RWPE2 (cell line): Measurements from ENCODE around the gene C13orf46.
A peak's percentile ranks its signal among the peaks of the same experiment; 100 is the strongest.

Experiments
- ATAC-seq: fragments of 200-7000 bp; cut with Tn5 transposase; 3 replicates; pipeline ENCODE4 v1.9.1; 2021; ENCODE audit warnings: low read depth
- DNase-seq: peaks from one replicate; pipeline ENCODE4 v3.0.0-alpha.2; 2020; ENCODE audit warnings: low spot score
- H3K27ac ChIP-seq: fragments of 450-650 bp; 2 replicates; pipeline ENCODE4 v1.5.1; 2017; ENCODE audit warnings: mild to moderate bottlenecking; ENCODE audit not compliant: poor library complexity, severe bottlenecking
- H3K27me3 ChIP-seq: fragments of 250-450 bp; sonication (Bioruptor Pico); 2 replicates; pipeline ENCODE4 v1.5.1; 2021; ENCODE audit warnings: mild to moderate bottlenecking, moderate library complexity; ENCODE audit not compliant: insufficient read depth, poor library complexity, severe bottlenecking
- H3K36me3 ChIP-seq: fragments of 250-450 bp; sonication (Bioruptor Pico); 2 replicates; pipeline ENCODE4 v1.5.1; 2020; ENCODE audit warnings: low read depth, mild to moderate bottlenecking, moderate library complexity
- H3K4me1 ChIP-seq: fragments of 250-450 bp; sonication (Bioruptor Pico); 2 replicates; pipeline ENCODE4 v1.5.1; 2021; ENCODE audit warnings: mild to moderate bottlenecking, moderate library complexity; ENCODE audit not compliant: insufficient read depth, poor library complexity, severe bottlenecking
- H3K4me3 ChIP-seq: fragments of 250-450 bp; sonication (Bioruptor Pico); 2 replicates; pipeline ENCODE4 v1.5.1; 2021; ENCODE audit warnings: mild to moderate bottlenecking, moderate library complexity; ENCODE audit not compliant: severe bottlenecking
- H3K9me3 ChIP-seq: fragments of 250-450 bp; sonication (Bioruptor Pico); 2 replicates; pipeline ENCODE4 v1.5.1; 2021; ENCODE audit warnings: mild to moderate bottlenecking, moderate library complexity; ENCODE audit not compliant: severe bottlenecking
- TF ChIP-seq, protein P1 (sequence below): fragments of 450-650 bp; IDR thresholded peaks from one replicate; pipeline ENCODE4 v1.5.1; 2017; ENCODE audit warnings: mild to moderate bottlenecking, moderate library complexity; ENCODE audit not compliant: poor library complexity, severe bottlenecking

Gene C13orf46

DNA sequence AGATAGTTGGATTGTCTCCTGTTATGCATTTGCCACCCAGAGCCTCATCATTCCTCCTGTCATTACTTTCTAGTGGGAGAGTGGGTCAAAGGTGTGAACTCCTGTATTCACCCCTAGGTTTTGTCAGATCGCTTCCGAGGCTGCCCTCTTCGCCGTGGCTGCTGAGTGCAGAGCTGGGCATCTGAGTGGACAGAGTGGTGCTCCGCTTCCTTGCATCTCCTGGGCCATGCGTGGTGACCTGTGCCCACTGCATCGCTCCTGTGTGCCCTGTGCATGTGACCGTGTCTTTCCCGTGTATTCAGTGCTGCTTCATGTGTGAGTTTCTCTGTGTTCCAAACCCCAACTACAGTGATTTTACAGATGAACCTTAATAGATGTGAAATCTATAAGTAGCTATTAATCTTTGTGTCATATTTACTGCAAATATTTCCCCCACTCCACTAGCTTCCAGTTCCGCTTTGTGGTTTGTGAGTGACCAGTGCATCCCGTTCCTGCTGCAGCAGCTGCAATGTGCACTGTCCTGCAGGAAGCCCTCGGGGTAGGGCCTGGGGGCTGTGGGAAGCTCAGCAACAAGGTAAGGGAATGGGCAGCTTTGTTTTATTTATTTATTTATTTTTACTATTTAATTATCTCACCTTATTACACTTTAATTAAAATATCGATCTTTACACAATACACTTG is 53.1 kb downstream of the C13orf46 start:
- Histone ChIP-seq H3K36me3 (no peaks in the 10 kb centered on the region), H3K4me1 (no peaks in the 10 kb centered on the region), H3K27me3 (no peaks in the 10 kb centered on the region), H3K4me3 (no peak overlapping the region), H3K27ac (no peak overlapping the region), H3K9me3 (peaks cover 14% of the 10 kb centered on the region)
- ATAC-seq (no peak), DNase-seq (peak; percentile 27)
- TF ChIP-seq, protein P1, sequence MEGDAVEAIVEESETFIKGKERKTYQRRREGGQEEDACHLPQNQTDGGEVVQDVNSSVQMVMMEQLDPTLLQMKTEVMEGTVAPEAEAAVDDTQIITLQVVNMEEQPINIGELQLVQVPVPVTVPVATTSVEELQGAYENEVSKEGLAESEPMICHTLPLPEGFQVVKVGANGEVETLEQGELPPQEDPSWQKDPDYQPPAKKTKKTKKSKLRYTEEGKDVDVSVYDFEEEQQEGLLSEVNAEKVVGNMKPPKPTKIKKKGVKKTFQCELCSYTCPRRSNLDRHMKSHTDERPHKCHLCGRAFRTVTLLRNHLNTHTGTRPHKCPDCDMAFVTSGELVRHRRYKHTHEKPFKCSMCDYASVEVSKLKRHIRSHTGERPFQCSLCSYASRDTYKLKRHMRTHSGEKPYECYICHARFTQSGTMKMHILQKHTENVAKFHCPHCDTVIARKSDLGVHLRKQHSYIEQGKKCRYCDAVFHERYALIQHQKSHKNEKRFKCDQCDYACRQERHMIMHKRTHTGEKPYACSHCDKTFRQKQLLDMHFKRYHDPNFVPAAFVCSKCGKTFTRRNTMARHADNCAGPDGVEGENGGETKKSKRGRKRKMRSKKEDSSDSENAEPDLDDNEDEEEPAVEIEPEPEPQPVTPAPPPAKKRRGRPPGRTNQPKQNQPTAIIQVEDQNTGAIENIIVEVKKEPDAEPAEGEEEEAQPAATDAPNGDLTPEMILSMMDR: no peak

DNA sequence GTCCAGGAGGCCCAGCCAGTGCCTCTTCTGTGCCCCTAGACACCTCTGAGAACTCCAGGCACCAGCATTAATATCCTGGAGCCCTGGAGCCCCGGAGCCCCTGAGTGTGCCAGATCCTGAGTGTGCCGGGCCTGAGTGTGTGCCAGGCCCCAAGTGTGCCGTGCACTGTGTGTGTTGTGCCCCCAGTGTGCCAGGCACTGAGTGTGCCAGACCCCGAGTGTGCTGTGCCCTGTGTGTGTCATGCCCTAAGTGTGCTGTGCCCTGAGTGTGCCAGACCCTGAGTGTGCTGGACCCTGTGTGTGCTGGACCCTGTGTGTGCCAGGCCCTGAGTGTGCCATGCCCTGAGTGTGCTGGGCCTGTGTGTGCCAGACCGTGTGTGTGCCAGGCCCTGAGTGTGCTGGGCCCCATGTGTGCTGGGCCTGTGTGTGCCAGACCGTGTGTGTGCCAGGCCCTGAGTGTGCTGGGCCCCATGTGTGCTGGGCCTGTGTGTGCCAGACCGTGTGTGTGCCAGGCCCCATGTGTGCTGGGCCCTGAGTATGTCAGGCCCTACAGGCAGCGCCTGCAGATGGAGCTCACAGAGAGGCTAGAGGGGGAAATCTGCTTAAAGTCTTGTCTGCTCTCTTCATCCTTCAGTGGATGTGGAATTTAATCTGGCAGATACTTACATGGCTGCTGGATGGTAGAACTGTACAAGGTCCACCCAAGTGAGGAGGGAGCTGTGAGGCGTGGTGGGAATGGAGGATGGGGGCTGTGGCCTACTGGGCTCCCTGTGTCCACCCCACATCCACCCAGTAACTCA is 53.9 kb downstream of the C13orf46 start:
- 0 out of 3 replicates have a peak, but pooled peaks have one; percentile 25 for ATAC-seq
- Histone ChIP-seq H3K9me3 (peaks cover 16% of the 10 kb centered on the region), H3K4me3 (no peak overlapping the region), H3K36me3 (no peaks in the 10 kb centered on the region), H3K27ac (no peak overlapping the region), H3K4me1 (no peaks in the 10 kb centered on the region), H3K27me3 (no peaks in the 10 kb centered on the region)
- TF ChIP-seq, protein P1: no peak
- no peak for DNase-seq

DNA sequence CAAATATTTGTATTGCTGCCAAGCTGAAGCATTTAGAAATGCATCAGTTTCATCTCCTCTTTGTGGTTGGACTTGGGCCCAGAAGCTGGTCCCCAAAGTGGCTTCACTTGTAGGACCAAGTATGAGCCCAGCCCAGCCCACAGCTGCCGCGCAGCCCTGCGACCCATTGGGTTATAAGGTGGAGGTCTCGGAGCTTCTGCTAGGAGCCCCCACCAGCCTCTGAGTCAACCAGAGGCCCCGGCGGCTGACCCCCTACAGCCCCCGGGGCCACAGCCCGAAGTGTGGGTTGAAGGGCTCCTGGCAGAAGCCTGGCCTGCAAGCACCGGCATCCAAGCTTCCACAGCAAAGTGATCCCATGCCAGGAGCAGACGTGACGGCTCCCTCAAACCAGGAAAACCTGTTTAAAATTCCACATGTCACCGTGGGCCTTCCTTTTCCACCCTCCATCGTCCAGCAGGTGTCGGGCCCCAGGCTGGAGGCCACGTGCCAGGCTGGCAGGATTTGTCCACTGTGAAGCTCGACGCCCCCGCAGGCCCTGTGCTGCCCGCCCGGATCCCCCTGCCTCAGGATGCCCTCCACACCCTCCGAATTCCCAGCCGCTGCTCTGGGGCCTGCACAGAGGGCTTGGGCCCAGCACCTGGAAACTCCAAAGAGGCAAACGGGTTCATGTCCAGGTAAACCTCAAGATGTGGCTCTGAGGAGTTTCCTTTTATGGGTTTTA is 54.7 kb downstream of the C13orf46 start:
- Histone ChIP-seq H3K4me3 (no peak overlapping the region), H3K4me1 (no peaks in the 10 kb centered on the region), H3K27me3 (no peaks in the 10 kb centered on the region), H3K36me3 (no peaks in the 10 kb centered on the region), H3K27ac (no peak overlapping the region), H3K9me3 (peaks cover 16% of the 10 kb centered on the region)
- TF ChIP-seq, protein P1: no peak
- DNase-seq (no peak), ATAC-seq (no peak)

DNA sequence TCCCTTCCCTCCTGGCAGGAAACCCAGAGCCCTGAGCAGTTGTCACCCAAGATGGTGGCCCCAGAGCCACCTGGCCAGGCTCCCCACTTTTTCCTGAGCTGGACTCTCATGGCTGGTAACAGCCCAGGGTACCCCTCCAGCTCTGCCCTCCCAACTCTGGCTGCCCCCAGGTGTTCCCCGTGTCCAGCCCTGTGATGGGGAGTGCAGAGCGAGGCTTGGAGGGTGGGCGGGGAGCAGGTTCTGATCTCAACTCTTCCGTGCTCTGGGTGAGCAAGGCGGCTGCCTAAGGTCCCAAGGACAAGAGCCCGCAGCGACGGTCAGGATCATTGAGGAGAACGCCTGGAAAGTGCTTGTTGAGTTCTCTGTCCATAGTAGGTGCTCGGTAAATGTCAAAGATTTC is 55.3 kb downstream of the C13orf46 start:
- ATAC-seq (no peak), DNase-seq (no peak)
- H3K27ac ChIP-seq: no peak overlapping the region
- peaks cover 16% of the 10 kb centered on the region for H3K9me3 ChIP-seq
- no peak overlapping the region for H3K4me3 ChIP-seq
- TF ChIP-seq, protein P1: no peak
- H3K36me3 ChIP-seq: no peaks in the 10 kb centered on the region
- no peaks in the 10 kb centered on the region for H3K4me1 ChIP-seq
- H3K27me3 ChIP-seq: no peaks in the 10 kb centered on the region
